Posterior vena cava (tissue), 2 donors: ENCODE data around the gene BCL2L12. TPM values are rescaled to one million over a fixed set of nuclear protein-coding genes. Genes with fewer than 3 reads are reported as not detected.
A peak's percentile ranks its signal among the peaks of the same experiment; 100 is the strongest.
"Not testable (repeated sequence)": the region's sequence is repeated elsewhere in the genome, so short reads cannot be mapped to it uniquely, and the experiment has no call there.

Experiments
- DNase-seq: peaks from one replicate; pipeline ENCODE4 v3.0.0-alpha.2; 2020; ENCODE audit warnings: low spot score
- intact Hi-C, 2 donors: fragments of 100-400 bp; cut with DNase I; formaldehyde crosslinking; loops; one replicate each; pipeline versions ENCODE4 v1.14.1 to v1.14.2; 2022 to 2023
- total RNA-seq, 2 donors: library from RNA; stranded (reverse); fragmentation: NEBNext Ultra II Directional; extraction: Animal tissue kit (Norgen Biotek cat#: 25700); gene quantifications; one replicate each; pipeline ENCODE4 v1.2.1, GENCODE V29; 2021
- donor health status: DM: yes; HTN: yes; CAD: no.
- donor health status: DM: yes; HTN: yes; CAD: no.

Gene BCL2L12
- total RNA-seq, 2 donors from 2014 or later, result 8.5 to 9.3 TPM

DNA sequence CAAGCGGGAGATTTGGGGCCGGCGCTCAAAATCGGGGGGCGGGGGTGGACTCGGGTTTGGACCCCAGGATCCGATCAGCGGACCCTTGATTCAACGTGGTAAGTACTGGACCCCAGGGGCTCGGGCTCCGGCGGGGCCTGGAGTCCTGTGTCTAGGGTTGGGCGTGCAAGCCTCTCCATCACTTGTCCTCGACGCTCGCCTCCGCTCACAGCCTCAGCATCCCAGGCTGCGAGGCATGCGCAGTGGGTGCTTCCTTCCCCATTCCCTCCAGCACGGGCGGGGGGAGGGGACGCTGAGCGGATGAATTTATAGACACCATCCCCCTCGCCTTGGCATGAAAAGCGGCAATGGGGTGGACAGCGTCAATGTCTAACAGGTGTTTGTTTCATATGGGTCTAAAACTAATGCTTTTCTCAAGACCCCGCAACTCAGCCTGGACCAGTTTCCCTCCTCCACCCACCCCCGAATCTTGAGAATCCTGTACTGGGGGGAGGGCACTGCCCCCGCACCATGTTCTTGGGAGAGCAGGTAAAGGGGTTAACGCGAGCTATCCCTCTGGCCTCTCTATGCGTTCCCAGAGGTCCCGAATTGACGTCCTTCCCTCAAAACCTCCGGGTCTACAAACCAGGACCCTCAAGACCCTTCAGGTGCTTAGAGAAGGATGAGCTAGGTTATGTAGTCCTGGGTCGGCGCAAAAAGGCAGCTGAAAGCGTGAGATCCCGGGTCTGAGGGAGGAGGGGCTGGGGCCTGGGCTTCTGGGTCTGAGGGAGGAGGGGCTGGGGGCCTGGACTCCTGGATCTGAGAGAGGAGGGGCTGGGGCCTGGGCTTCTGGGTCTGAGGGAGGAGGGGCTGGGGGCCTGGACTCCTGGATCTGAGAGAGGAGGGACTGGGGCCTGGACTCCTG is 25.8 kb downstream of the BCL2L12 start:
- intact Hi-C loops, result no loop called here
- DNase-seq, result no peak

- DNase-seq, result no peak
- intact Hi-C loops, result no loop called here
These were observed 26.4 kb downstream of the BCL2L12 start for GRCh38 chr19:49692147-49692506.

- DNase-seq, result no peak
- intact Hi-C loops, result no loop called here
These were observed 30.4 kb downstream of the BCL2L12 start for GRCh38 chr19:49696115-49696514.

DNA sequence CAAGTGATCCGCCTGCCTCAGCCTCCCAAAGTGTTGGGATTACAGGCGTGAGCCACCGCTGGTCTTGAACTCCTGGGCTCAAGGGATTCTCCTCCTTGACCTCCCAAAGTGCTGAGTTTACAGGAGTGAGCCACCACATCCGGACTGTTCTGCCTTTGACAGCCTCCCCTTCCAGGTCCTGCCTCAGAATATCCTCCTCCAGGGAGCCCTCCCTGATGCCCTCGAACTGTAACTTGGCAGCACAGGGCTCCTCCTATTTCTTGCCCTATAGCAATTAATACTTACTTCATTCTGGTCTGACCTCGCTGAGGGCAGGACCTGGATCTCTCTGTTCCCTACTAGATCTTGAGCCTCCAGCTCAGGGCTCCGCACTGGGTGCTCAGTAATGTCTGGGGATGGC is 31.1 kb downstream of the BCL2L12 start:
- DNase-seq, result no peak
- intact Hi-C loops, result no loop called here

GRCh38 chr19:49699364-49699763 is 33.6 kb downstream of the BCL2L12 start:
- no peak for DNase-seq
- intact Hi-C loops, result no loop called here

GRCh38 chr19:49700563-49700962 is 34.8 kb downstream of the BCL2L12 start:
- DNase-seq, result no peak
- intact Hi-C loops, result no loop called here

GRCh38 chr19:49701271-49701786 is 35.6 kb downstream of the BCL2L12 start:
- intact Hi-C loops, result no loop called here
- no peak for DNase-seq

- intact Hi-C loops, result no loop called here
- DNase-seq, result no peak
These were observed 39.3 kb downstream of the BCL2L12 start for GRCh38 chr19:49704888-49705642.

- no peak for DNase-seq
- intact Hi-C loops, result no loop called here
These were observed 40.2 kb downstream of the BCL2L12 start for GRCh38 chr19:49705919-49706318.

- intact Hi-C loops, result no loop called here
- DNase-seq, result no peak
These were observed 44.7 kb downstream of the BCL2L12 start for GRCh38 chr19:49710372-49710951.

DNA sequence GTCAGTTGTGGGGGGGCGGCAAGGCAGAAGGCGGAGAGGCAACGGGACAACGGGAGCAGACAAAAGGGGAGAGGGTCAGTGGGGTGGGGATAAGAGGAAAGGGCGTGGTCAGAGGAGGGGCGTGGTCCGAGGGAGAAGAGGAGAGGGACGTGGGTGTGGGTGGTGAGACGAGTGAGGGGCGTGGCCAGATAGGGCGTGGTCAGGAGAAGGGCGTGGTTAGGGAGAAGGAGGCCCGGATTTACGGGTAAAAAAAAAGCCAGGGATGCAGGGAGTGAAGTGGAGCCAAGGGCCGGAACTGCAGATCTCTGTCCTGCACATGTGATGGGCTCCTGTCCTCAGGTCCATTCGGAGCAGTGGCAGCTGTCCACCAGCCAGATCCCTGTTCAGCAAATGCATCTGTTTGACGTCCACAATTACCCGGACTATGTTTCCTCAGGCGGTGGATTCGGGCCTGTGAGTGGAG is 46.7 kb downstream of the BCL2L12 start:
- intact Hi-C loops, result no loop called here
- DNase-seq, result peak; percentile 89

DNA sequence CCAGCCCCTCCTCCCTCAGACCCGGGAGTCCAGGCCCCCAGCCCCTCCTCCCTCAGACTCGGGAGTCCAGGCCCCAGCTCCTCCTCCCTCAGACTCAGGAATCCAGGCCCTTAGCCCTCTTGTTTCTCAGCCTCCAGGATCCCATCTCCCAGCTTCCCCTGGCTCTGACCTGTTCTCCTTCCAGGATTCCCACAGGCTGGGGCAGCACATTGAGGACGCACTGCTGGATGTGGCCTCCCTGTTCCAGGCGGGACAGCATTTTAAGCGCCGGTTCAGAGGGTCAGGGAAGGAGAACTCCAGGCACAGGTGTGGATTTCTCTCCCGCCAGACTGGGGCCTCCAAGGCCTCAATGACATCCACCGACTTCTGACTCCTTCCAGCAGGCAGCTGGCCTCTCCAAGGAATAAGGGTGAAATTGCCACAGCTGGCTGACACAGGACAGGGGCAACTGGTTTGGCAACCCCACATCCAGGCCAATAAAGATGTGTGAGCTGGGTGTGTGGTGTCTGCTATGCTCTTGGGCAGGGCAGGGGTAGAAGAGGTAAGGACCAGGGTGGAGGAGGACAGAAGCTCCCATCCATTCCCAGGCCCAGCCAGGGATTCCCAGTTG is 47.6 kb downstream of the BCL2L12 start:
- no peak for DNase-seq
- intact Hi-C loops, result no loop called here

DNA sequence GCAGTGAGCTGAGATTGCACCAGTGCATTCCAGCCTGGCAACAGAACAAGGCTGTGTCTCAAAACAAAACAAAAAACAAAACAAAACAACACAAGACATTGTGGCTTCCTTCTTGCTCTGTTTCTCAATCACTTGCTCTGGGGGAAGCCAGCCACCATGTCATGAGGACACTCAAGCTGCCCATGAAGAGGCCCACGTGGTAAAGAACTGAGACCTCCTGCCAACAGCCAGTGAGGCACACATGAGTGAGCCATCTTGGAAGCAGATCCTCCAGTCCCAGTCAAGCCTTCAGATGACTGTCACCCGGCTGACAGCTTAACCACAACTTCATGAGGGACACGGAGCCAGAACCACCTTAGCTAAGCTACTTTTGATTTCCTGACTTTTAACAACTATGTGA is 50.4 kb downstream of the BCL2L12 start:
- intact Hi-C loops, result no loop called here

DNA sequence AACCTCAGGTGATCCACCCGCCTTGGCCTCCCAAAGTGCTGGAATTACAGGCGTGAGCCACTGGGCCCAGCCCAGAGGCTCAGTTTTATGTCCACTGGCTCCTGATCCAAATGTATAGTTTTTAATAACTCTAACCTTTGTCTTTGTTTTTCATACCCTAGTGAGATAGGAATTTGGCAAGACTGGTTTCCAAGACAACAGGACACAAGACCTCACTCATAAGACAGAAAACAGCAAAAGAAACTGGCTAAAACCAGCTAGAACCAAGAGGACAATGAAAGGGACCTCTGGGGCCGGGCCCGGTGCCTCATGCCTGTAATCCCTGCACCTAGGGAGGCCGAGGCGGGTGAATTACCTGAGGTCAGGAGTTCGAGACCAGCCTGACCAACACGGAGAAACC is 52.8 kb downstream of the BCL2L12 start:
- DNase-seq, result no peak
- intact Hi-C loops, result no loop called here

More for the DNA sequence above, 50.4 kb downstream of the BCL2L12 start:
- DNase-seq, result no peak

DNA sequence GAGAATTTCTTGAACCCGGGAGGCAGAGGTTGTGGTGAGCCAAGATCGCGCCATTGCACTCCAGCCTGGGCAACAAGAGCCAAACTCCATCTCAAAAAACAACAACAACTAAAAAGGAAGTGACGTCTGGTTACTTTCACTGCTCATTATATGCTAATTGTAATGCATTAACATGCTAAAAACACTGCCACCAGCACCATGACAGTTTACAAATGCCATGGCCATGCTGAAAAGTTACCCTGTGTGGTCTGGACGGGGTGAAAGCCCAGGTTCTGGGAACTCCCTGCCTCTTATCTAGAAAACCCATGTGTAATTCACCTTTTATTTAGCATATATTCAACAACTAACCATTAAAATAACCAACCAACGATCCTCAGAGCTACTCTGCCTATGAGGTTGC is 53.3 kb downstream of the BCL2L12 start:
- no peak for DNase-seq
- intact Hi-C loops, result no loop called here

GRCh38 chr19:49719420-49719819 is 53.7 kb downstream of the BCL2L12 start:
- DNase-seq, intact Hi-C loops: not testable (repeated sequence)
